Mesenchymal stem cell (in vitro differentiated cells and primary cell): Measurements from ENCODE around the gene DPP9.

Experiments
- DNase-seq: peaks from one replicate; pipeline ENCODE4 v3.0.0-alpha.2; 2013
- H2AFZ ChIP-seq: one replicate; pipeline ENCODE4 v1.6.1; 2013; ENCODE audit warnings: low read depth, mild to moderate bottlenecking, control low read depth, inconsistent platforms, low read length, moderate library complexity
- H2AK5ac ChIP-seq: 2 replicates; pipeline ENCODE4 v1.6.1; 2013; ENCODE audit warnings: low read length, moderate library complexity, mild to moderate bottlenecking, inconsistent platforms; ENCODE audit not compliant: severe bottlenecking
- H2BK120ac ChIP-seq: one replicate; pipeline ENCODE4 v1.6.1; 2013; ENCODE audit warnings: low read depth, mild to moderate bottlenecking, inconsistent platforms, low read length, moderate library complexity
- H2BK12ac ChIP-seq, 2 experiments: one replicate each; pipeline ENCODE4 v1.6.1; 2013; ENCODE audit warnings: inconsistent platforms in 2 of 2, low read length in 2 of 2, mild to moderate bottlenecking in 2 of 2, moderate library complexity in 2 of 2, control low read depth in 1 of 2
- H2BK15ac ChIP-seq: one replicate; pipeline ENCODE4 v1.6.1; 2013; ENCODE audit warnings: mild to moderate bottlenecking, low read depth, inconsistent platforms; ENCODE audit not compliant: poor library complexity, severe bottlenecking
- H2BK5ac ChIP-seq: 2 replicates; pipeline ENCODE4 v1.6.1; 2013; ENCODE audit warnings: low read depth, mild to moderate bottlenecking, low read length, control low read depth, inconsistent platforms; ENCODE audit not compliant: poor library complexity, severe bottlenecking
- H3K14ac ChIP-seq, 2 experiments: one replicate each; pipeline ENCODE4 v1.6.1; 2013; ENCODE audit warnings: inconsistent platforms in 2 of 2, low read length in 2 of 2, control low read depth in 1 of 2, mild to moderate bottlenecking in 1 of 2, moderate library complexity in 1 of 2
- H3K18ac ChIP-seq, 2 experiments: one replicate each; pipeline ENCODE4 v1.6.1; 2013; ENCODE audit warnings: inconsistent platforms in 2 of 2, low read length in 2 of 2, control low read depth in 1 of 2, low read depth in 1 of 2, mild to moderate bottlenecking in 1 of 2
- H3K23ac ChIP-seq, 2 experiments: one replicate each; pipeline ENCODE4 v1.6.1; 2013; ENCODE audit warnings: inconsistent platforms in 2 of 2, low read length in 2 of 2, mild to moderate bottlenecking in 2 of 2, moderate library complexity in 2 of 2, control low read depth in 1 of 2
- H3K27ac ChIP-seq: 2 replicates; pipeline ENCODE4 v1.5.1; 2013; ENCODE audit warnings: mild to moderate bottlenecking, moderate library complexity, low read length, control low read depth, inconsistent platforms; ENCODE audit not compliant: poor library complexity, severe bottlenecking
- H3K27me3 ChIP-seq, 2 experiments: 2 replicates each; pipeline versions ENCODE4 v1.6.1 to v1.7.0; 2013; ENCODE audit warnings: low read length in 2 of 2, mild to moderate bottlenecking in 2 of 2, moderate library complexity in 2 of 2, control low read depth in 1 of 2, inconsistent platforms in 1 of 2; ENCODE audit not compliant: control insufficient read depth in 1 of 2, insufficient read depth in 1 of 2
- H3K36me3 ChIP-seq, 2 experiments: 2 replicates each; pipeline versions ENCODE4 v1.6.1 to v1.7.0; 2013; ENCODE audit warnings: low read length in 2 of 2, control low read depth in 1 of 2, inconsistent platforms in 1 of 2, low read depth in 1 of 2, mild to moderate bottlenecking in 1 of 2; ENCODE audit not compliant: insufficient read depth in 2 of 2, control insufficient read depth in 1 of 2
- H3K4ac ChIP-seq, 2 experiments: one replicate each; pipeline ENCODE4 v1.6.1; 2013; ENCODE audit warnings: inconsistent platforms in 2 of 2, low read length in 2 of 2, mild to moderate bottlenecking in 2 of 2, moderate library complexity in 2 of 2, control low read depth in 1 of 2, low read depth in 1 of 2
- H3K4me1 ChIP-seq: 2 replicates; pipeline ENCODE4 v1.6.1; 2013; ENCODE audit warnings: low read depth, low read length, control low read depth; ENCODE audit not compliant: control insufficient read depth, insufficient read depth
- H3K4me2 ChIP-seq: 2 replicates; pipeline ENCODE4 v1.6.1; 2013; ENCODE audit warnings: low read length, mild to moderate bottlenecking, inconsistent platforms; ENCODE audit not compliant: poor library complexity, severe bottlenecking
- H3K4me3 ChIP-seq, 2 experiments: 2 replicates each; pipeline versions ENCODE4 v1.5.1 to v1.7.0; 2013; ENCODE audit warnings: low read length in 2 of 2, mild to moderate bottlenecking in 2 of 2, control low read depth in 1 of 2, low read depth in 1 of 2; ENCODE audit not compliant: insufficient read depth in 1 of 2
- H3K79me1 ChIP-seq: replicated peaks from 2 replicates; pipeline ENCODE4 v1.6.1; 2013; ENCODE audit warnings: mild to moderate bottlenecking, control low read depth, low read length, inconsistent platforms; ENCODE audit not compliant: poor library complexity, severe bottlenecking
- H3K9ac ChIP-seq: 2 replicates; pipeline ENCODE4 v1.7.0; 2013; ENCODE audit warnings: mild to moderate bottlenecking, low read length, moderate library complexity
- H3K9me3 ChIP-seq: 2 replicates; pipeline ENCODE4 v1.7.0; 2013; ENCODE audit warnings: mild to moderate bottlenecking, low read length; ENCODE audit not compliant: control insufficient read depth
- H4K8ac ChIP-seq: one replicate; pipeline ENCODE4 v1.6.1; 2013; ENCODE audit warnings: inconsistent platforms, mild to moderate bottlenecking, low read length, moderate library complexity
- H4K91ac ChIP-seq: one replicate; pipeline ENCODE4 v1.6.1; 2013; ENCODE audit warnings: mild to moderate bottlenecking, low read length, inconsistent platforms
- WGBS: methylation state at CpG from one replicate; pipeline ENCODE4 v1.1.7; 2013; ENCODE audit warnings: mixed read lengths; 5-methylcytosine and 5-hydroxymethylcytosine counted together

Gene DPP9

GRCh38 chr19:4740092-4740491, 16.4 kb upstream of the DPP9 start:
- no peak overlapping the region for H2BK12ac ChIP-seq
- no peak overlapping the region for H2BK15ac ChIP-seq
- peaks cover 7 to 29% of the 10 kb centered on the region in 2 experiments for H3K27me3 ChIP-seq
- no peak overlapping the region for H3K4me3 ChIP-seq
- no peak overlapping the region for H3K18ac ChIP-seq
- H3K23ac ChIP-seq = no peak overlapping the region
- H3K36me3 ChIP-seq = no peaks in the 10 kb centered on the region
- no peak overlapping the region for H3K4me2 ChIP-seq
- no peaks in the 10 kb centered on the region for H3K79me1 ChIP-seq
- H2AFZ ChIP-seq = no peak overlapping the region
- H2BK5ac ChIP-seq = no peak overlapping the region
- no peak for DNase-seq
- no peak overlapping the region for H3K14ac ChIP-seq
- H3K4me1 ChIP-seq = peaks cover 5% of the 10 kb centered on the region
- H3K27ac ChIP-seq = no peak overlapping the region
- no peak overlapping the region for H3K9ac ChIP-seq
- no peak overlapping the region for H3K4ac ChIP-seq
- no peak overlapping the region for H2BK120ac ChIP-seq
- H4K91ac ChIP-seq = no peak overlapping the region
- H4K8ac ChIP-seq = no peak overlapping the region
- no peaks in the 10 kb centered on the region for H3K9me3 ChIP-seq
- 69% methylated on average over 1 of the region's 2 CpGs for WGBS
- no peak overlapping the region for H2AK5ac ChIP-seq

GRCh38 chr19:4738734-4739133, 15.1 kb upstream of the DPP9 start:
- no peak overlapping the region for H3K14ac ChIP-seq
- no peak for DNase-seq
- no peak overlapping the region for H3K18ac ChIP-seq
- H2AK5ac ChIP-seq = no peak overlapping the region
- H3K27me3 ChIP-seq = peaks cover 10 to 29% of the 10 kb centered on the region in 2 experiments
- H3K9me3 ChIP-seq = no peaks in the 10 kb centered on the region
- no peak overlapping the region for H4K8ac ChIP-seq
- H3K4ac ChIP-seq = no peak overlapping the region
- H2BK5ac ChIP-seq = no peak overlapping the region
- peaks cover 3% of the 10 kb centered on the region for H3K4me1 ChIP-seq
- no peak overlapping the region for H3K4me2 ChIP-seq
- WGBS = 89% methylated on average over 4 of the region's 4 CpGs
- no peak overlapping the region for H4K91ac ChIP-seq
- peak overlapping the region; percentile 46 for H2BK15ac ChIP-seq
- H2BK120ac ChIP-seq = no peak overlapping the region
- H3K27ac ChIP-seq = no peak overlapping the region
- no peak overlapping the region for H3K4me3 ChIP-seq
- no peaks in the 10 kb centered on the region for H3K36me3 ChIP-seq
- H2BK12ac ChIP-seq = no peak overlapping the region
- no peak overlapping the region for H3K23ac ChIP-seq
- H3K79me1 ChIP-seq = no peaks in the 10 kb centered on the region
- no peak overlapping the region for H2AFZ ChIP-seq
- no peak overlapping the region for H3K9ac ChIP-seq

GRCh38 chr19:4737955-4738600, 14.4 kb upstream of the DPP9 start:
- H3K4me1 ChIP-seq = peaks cover 3% of the 10 kb centered on the region
- H2BK12ac ChIP-seq = no peak overlapping the region
- H3K9ac ChIP-seq = no peak overlapping the region
- no peaks in the 10 kb centered on the region for H3K9me3 ChIP-seq
- 0% methylated on average over 1 of the region's 11 CpGs for WGBS
- no peak overlapping the region for H2BK15ac ChIP-seq
- H3K27ac ChIP-seq = no peak overlapping the region
- no peaks in the 10 kb centered on the region for H3K79me1 ChIP-seq
- no peak overlapping the region for H2AFZ ChIP-seq
- H2AK5ac ChIP-seq = no peak overlapping the region
- H3K23ac ChIP-seq = no peak overlapping the region
- H2BK5ac ChIP-seq = no peak overlapping the region
- no peak overlapping the region for H2BK120ac ChIP-seq
- no peak overlapping the region for H3K4me2 ChIP-seq
- DNase-seq = no peak
- no peak overlapping the region for H3K14ac ChIP-seq
- no peak overlapping the region for H4K8ac ChIP-seq
- H3K36me3 ChIP-seq = no peaks in the 10 kb centered on the region
- H3K4ac ChIP-seq = no peak overlapping the region
- H3K27me3 ChIP-seq = peaks cover 10 to 25% of the 10 kb centered on the region in 2 experiments
- H3K18ac ChIP-seq = no peak overlapping the region
- H4K91ac ChIP-seq = no peak overlapping the region
- H3K4me3 ChIP-seq = no peak overlapping the region

GRCh38 chr19:4733755-4734345, 10.2 kb upstream of the DPP9 start:
- Histone ChIP-seq H3K23ac (no peak overlapping the region), H3K9ac (no peak overlapping the region), H3K4me3 (no peak overlapping the region), H2BK12ac (no peak overlapping the region), H3K36me3 (peaks cover 0 to 8% of the 10 kb centered on the region in 2 experiments), H2BK15ac (no peak overlapping the region), H3K9me3 (no peaks in the 10 kb centered on the region), H3K79me1 (no peaks in the 10 kb centered on the region), H3K18ac (no peak overlapping the region), H2AK5ac (no peak overlapping the region), H3K4me1 (peaks cover 2% of the 10 kb centered on the region), H3K27ac (no peak overlapping the region), H3K4ac (no peak overlapping the region), H2BK120ac (no peak overlapping the region), H4K8ac (no peak overlapping the region), H2AFZ (no peak overlapping the region), H3K14ac (no peak overlapping the region), H4K91ac (no peak overlapping the region), H2BK5ac (no peak overlapping the region), H3K27me3 (peaks cover 10 to 15% of the 10 kb centered on the region in 2 experiments), H3K4me2 (no peak overlapping the region)
- DNase-seq = no peak
- WGBS = 76% methylated on average over 1 of the region's 1 CpG
